Omental fat pad (tissue), 4 donors: Measurements from ENCODE around the gene IREB2. TPM values are rescaled to one million over a fixed set of nuclear protein-coding genes. Genes with fewer than 3 reads are reported as not detected.

Experiments used
- ATAC-seq: fragments of 150-250 bp; one replicate; pipeline ENCODE4 v1.9.1; 2016; ENCODE audit warnings: mild to moderate bottlenecking, moderate library complexity; ENCODE audit not compliant: low FRiP score
- DNase-seq: peaks from one replicate; pipeline ENCODE4 v3.0.0-alpha.2; 2019; ENCODE audit warnings: low spot score
- total RNA-seq, 4 donors: library from RNA; depleted of rRNA; stranded (reverse); fragments of >200 nt; gene quantifications; one replicate each; pipeline ENCODE4 v1.1.0, GENCODE V29; 2016
- TF ChIP-seq, protein P1 (sequence below), 3 donors: fragments of 450-650 bp; IDR thresholded peaks; one replicate each; pipeline ENCODE4 v1.5.1; 2016 to 2017; ENCODE audit warnings: antibody characterized with exemption in 3 of 3, mild to moderate bottlenecking in 3 of 3, moderate library complexity in 2 of 3

IREB2 gene
- total RNA-seq, 4 donors from 2014 or later = 24.0 to 46.5 (median 33.2) TPM

DNA sequence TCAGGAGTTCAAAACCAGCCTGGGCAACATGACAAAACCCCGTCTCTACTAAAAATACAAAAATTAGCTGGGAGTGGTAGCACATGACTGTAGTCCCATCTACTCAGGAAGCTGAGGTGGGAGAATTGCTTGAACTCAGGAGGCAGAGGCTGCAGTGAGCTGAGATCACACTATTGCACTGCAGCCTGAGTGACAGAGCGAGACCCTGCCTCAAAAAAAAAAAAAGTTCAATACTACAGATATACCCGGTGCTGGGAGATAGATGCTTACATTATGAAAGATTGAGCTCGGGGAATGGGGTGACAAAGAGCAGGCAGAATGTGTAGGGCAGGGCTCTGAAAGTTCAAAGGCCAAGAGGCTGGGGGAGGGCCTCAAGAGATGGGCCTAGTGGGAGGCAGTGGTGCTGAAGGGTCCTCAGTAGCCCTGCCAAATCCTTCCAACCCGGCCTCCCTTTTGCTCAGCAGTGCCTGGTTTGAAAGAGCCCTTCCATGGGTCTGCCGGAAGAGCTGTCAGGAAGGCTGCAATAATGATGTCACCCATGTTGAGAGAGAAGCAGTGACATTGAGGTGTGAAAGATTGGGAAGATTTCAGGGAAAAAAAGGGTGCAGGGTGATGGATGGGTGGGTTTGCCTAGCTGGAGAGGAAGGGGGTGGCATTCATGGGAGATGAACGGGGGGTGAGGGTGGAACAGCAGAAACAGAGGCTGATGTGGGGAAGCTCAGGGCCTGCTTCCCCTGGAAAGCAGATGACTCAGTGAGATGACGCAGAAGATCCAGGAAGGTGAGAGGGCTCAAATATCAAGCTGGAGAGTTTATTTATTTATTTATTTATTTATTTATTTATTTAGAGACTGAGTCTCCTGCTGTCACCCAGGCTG, 20.0 kb upstream of the IREB2 start:
- ATAC-seq (no peak), DNase-seq (no peak)
- TF ChIP-seq, protein P1, sequence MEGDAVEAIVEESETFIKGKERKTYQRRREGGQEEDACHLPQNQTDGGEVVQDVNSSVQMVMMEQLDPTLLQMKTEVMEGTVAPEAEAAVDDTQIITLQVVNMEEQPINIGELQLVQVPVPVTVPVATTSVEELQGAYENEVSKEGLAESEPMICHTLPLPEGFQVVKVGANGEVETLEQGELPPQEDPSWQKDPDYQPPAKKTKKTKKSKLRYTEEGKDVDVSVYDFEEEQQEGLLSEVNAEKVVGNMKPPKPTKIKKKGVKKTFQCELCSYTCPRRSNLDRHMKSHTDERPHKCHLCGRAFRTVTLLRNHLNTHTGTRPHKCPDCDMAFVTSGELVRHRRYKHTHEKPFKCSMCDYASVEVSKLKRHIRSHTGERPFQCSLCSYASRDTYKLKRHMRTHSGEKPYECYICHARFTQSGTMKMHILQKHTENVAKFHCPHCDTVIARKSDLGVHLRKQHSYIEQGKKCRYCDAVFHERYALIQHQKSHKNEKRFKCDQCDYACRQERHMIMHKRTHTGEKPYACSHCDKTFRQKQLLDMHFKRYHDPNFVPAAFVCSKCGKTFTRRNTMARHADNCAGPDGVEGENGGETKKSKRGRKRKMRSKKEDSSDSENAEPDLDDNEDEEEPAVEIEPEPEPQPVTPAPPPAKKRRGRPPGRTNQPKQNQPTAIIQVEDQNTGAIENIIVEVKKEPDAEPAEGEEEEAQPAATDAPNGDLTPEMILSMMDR (IDR thresholded peaks at IDR 0.05) = no peak

DNA sequence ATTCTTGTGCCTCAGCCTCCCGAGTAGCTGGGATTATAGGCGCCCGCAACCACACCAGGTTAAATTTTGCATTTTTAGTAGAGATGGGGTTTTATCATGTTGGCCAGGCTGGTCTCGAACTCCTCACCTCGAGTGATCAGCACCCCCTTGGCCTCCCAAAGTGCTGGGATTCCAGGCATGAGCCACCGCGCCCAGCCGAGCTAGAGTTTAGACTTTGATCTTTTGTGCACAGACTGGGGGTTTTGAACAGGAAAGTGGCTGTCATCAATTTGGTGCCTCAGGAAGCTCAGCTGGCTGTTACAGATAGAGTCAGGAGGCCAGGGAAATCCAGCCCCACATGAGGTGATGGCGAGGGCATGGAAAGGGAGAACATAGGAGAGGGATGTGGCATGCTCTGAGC, 19.3 kb upstream of the IREB2 start:
- TF ChIP-seq, protein P1 (IDR thresholded peaks at IDR 0.05) = no peak
- DNase-seq (no peak), ATAC-seq (no peak)

DNA sequence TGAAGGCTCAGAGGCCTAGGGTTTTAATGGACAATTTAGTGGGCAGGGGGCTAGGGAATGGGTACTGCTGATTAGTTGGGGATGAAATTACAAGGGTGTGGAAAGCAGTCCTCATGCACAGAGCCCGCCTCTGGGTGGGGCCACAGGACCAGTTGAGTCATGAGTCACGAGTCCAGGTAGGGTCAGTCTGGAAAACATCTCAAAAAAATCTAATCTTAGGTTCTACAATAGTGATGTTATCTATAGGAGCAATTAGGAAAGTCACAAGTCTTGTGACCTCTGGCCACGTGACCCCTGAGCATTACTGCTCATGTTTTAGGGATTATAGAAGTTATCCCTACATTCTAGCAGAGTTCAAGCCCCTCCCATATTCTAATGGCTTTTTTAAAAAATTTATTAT, 18.6 kb upstream of the IREB2 start:
- TF ChIP-seq, protein P1 (IDR thresholded peaks at IDR 0.05) = no peak
- no peak for ATAC-seq

DNA sequence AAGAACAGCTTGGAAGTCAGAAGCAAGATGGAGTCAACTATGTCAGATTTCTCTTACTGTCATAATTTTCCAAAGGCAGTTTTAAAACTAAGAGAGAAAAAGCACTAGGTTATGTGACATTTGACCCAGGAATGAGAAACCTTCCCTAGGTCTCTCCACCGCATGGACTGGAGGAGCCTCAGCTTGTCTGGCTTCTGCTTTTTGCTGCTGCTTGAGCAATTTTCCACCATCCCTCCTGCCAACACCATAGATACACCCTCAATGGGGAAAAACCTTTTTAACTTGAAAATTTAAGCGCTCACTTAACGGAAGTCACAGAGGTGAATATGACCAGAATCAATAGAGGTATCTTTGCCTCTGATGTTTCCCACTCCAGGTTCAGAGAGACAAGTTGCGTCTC, 17.8 kb upstream of the IREB2 start:
- DNase-seq = no peak
- no peak for ATAC-seq
- TF ChIP-seq, protein P1 (IDR thresholded peaks at IDR 0.05) = no peak

More for the DNA sequence above, 18.6 kb upstream of the IREB2 start:
- no peak for DNase-seq

DNA sequence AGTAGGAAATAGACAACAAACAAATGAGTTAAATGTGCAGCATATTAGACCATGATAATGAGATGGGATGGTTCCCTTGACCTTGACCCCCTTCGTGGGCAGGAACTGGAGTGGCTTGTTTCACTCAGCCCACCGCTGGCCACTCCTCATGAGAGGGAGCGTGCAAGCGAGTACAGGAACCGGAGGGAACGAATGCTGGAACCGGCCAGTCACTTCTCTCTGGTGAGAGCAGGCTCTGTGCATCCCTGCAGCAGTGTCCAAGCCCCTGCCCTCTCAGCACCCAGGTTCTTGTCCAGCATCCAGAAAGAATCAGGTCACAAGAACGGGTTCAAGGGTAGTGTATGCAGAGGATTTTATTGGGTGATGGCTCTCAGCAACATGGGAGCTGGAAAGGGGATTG, 17.2 kb upstream of the IREB2 start:
- DNase-seq (no peak), ATAC-seq (no peak)
- TF ChIP-seq, protein P1 (IDR thresholded peaks at IDR 0.05) = no peak

DNA sequence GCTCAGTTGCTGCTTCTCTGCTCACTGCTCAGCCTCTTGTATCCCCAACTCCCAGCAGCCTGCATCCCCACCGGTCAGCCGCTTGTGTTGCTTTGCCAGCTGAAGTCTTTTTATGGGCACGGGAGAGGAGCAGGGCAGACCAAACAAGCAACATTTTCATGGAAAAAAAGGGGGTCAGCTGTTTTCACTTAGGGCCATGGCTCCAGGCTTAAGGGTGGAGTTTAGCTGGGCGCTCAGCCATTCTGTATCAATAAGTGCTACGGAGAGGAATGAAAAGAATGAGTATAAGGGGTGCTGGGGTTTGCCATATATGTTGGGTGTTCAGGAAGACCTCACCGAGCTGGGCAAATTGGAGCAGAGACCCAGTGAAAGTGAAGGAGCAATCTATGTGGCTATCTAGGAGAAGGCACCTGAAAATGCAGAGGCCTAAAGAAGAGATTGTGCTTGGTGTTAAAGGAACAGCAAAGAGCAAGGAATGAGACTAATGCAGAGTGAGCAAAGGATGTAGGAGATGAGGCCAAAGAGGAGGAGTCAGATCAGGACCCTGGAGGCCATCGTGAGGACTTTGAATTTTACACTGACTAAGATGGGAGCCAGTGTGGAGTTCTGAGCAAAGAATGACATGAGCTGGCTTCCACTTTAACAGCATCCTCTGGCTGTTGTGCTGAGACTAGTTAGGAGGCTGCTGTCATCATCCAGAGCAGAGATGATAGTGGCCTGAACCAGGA, 16.6 kb upstream of the IREB2 start:
- TF ChIP-seq, protein P1 (IDR thresholded peaks at IDR 0.05) = no peak
- DNase-seq = no peak
- ATAC-seq = no peak
